Measurements from ENCODE around the gene RIT1.

RIT1 gene

GRCh38 chr1:155911156-155912055, at the start of gene RIT1:
RIT1 (minus strand) TSS chr1:155911349; CDS start chr1:155910761, 588 bp downstream.
- DNase-seq, result no peak

- no peak for DNase-seq
Observed at GRCh38 chr1:155960081-155960745, 49.1 kb upstream of the RIT1 start.

GRCh38 chr1:155957411-155957915, 46.3 kb upstream of the RIT1 start:
- DNase-seq, result no peak

GRCh38 chr1:155954645-155955044, 43.5 kb upstream of the RIT1 start:
- no peak for DNase-seq

- DNase-seq, result no peak
Observed at GRCh38 chr1:155952505-155952890, 41.3 kb upstream of the RIT1 start.

GRCh38 chr1:155951753-155952504, 40.8 kb upstream of the RIT1 start:
- DNase-seq, result no peak

- DNase-seq, result no peak
Observed at GRCh38 chr1:155950829-155951228, 39.7 kb upstream of the RIT1 start.

GRCh38 chr1:155947741-155948140, 36.6 kb upstream of the RIT1 start:
- DNase-seq, result no peak

- no peak for DNase-seq
Observed at GRCh38 chr1:155947292-155947691, 36.1 kb upstream of the RIT1 start.

GRCh38 chr1:155946633-155947219, 35.6 kb upstream of the RIT1 start:
- no peak for DNase-seq

- no peak for DNase-seq
Observed at GRCh38 chr1:155944444-155944799, 33.3 kb upstream of the RIT1 start.

- no peak for DNase-seq
Observed at GRCh38 chr1:155942578-155943141, 31.5 kb upstream of the RIT1 start.

- no peak for DNase-seq
Observed at GRCh38 chr1:155941845-155942531, 30.8 kb upstream of the RIT1 start.

GRCh38 chr1:155940993-155941844, 30.1 kb upstream of the RIT1 start, which contains the start of gene RXFP4:
RXFP4 (plus strand) TSS chr1:155941638; CDS start chr1:155941710, 72 bp downstream.
- no peak for DNase-seq

GRCh38 chr1:155940482-155940992, 29.4 kb upstream of the RIT1 start:
- DNase-seq, result no peak

- no peak for DNase-seq
Observed at GRCh38 chr1:155938220-155938627, 27.1 kb upstream of the RIT1 start.

- no peak for DNase-seq
Observed at GRCh38 chr1:155934936-155935590, 23.9 kb upstream of the RIT1 start.

- peak; percentile 99 for DNase-seq
Observed at GRCh38 chr1:155934097-155934935, 23.2 kb upstream of the RIT1 start, which contains the start of gene KHDC4. KHDC4 (minus strand) TSS chr1:155934413; CDS start chr1:155934373, 40 bp downstream.

GRCh38 chr1:155933591-155934096, 22.5 kb upstream of the RIT1 start:
- DNase-seq, result no peak

Measured in SIG-M5 (cell line).